ENCODE results near the gene TIMM44. TPM values are rescaled to one million over a fixed set of nuclear protein-coding genes. Genes with fewer than 3 reads are reported as not detected.

The TIMM44 gene
- total RNA-seq, 1 donor from 2014 or later, result 75.4 TPM

DNA sequence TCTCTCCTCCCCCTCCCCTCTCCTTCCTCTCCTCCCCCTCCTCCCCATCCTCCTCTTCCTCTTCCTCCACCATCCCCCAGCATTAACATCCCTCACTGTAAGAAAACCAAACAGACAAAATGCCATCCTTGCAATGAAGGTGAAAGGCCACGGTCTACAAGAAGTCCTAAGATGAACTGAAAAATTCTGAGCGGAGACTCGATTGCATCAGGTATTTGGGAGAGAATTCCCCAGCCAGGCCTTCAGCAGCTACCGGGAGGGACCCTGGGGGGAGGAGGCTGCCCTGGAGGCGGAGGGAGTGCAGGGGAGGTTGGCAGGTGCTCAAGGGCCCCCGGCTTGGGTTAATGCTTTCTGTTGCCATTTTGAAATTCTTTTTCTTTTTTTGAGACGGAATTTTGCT lies 10.1 kb upstream of the TIMM44 start:
- Mint-ChIP-seq H3K4me3 (ENCODE audit: unreplicated experiment) (no peak overlapping the region), H3K27me3 (ENCODE audit: low read depth) (no peaks in the 10 kb centered on the region), H3K36me3 (ENCODE audit: low read depth) (peaks cover 3% of the 10 kb centered on the region), H3K9me3 (ENCODE audit: low read depth) (no peaks in the 10 kb centered on the region), H3K27ac (ENCODE audit: unreplicated experiment) (no peak overlapping the region), H3K4me1 (ENCODE audit: low read depth) (peaks cover 7% of the 10 kb centered on the region)
- no peak for TF ChIP-seq CTCF (IDR thresholded peaks at IDR 0.05)
- no peak for DNase-seq (ENCODE audit: low spot score)

DNA sequence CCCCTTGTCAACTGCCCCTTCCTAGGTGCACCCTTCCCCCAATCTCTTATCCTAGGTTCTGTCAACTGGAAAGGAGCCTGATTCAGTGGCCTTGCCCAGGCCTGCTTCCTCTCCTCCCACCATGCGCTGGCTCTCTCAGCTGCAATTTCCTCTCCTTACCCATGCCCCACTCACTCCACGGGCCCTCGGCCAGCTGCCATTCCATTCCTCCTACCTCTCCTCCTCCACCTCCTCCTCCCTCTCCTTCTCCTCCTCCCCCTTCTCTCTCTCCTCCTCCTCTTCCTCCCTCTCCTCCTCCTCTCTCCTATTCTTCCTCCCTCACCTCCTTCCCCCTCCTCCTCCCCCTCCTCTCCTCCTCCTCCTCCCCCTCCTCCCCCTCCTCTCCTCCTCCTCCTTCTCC lies 9.6 kb upstream of the TIMM44 start:
- no peaks in the 10 kb centered on the region for H3K27me3 Mint-ChIP-seq (ENCODE audit: low read depth)
- H3K9me3 Mint-ChIP-seq (ENCODE audit: low read depth), result no peaks in the 10 kb centered on the region
- H3K27ac Mint-ChIP-seq (ENCODE audit: unreplicated experiment), result no peak overlapping the region
- TF ChIP-seq CTCF (IDR thresholded peaks at IDR 0.05), result no peak
- DNase-seq (ENCODE audit: low spot score), result no peak
- H3K36me3 Mint-ChIP-seq (ENCODE audit: low read depth), result peaks cover 3% of the 10 kb centered on the region
- H3K4me3 Mint-ChIP-seq (ENCODE audit: unreplicated experiment), result no peak overlapping the region
- peaks cover 7% of the 10 kb centered on the region for H3K4me1 Mint-ChIP-seq (ENCODE audit: low read depth)

- H3K36me3 Mint-ChIP-seq (ENCODE audit: low read depth), result no peaks in the 10 kb centered on the region
- TF ChIP-seq CTCF (IDR thresholded peaks at IDR 0.05), result no peak
- H3K27me3 Mint-ChIP-seq (ENCODE audit: low read depth), result no peaks in the 10 kb centered on the region
- DNase-seq (ENCODE audit: low spot score), result no peak
- H3K4me3 Mint-ChIP-seq (ENCODE audit: unreplicated experiment), result no peak overlapping the region
- no peaks in the 10 kb centered on the region for H3K9me3 Mint-ChIP-seq (ENCODE audit: low read depth)
- H3K4me1 Mint-ChIP-seq (ENCODE audit: low read depth), result peaks cover 10% of the 10 kb centered on the region
- no peak overlapping the region for H3K27ac Mint-ChIP-seq (ENCODE audit: unreplicated experiment)
Measured at GRCh38 chr19:7947939-7948338, 4.5 kb upstream of the TIMM44 start.

- no peak for DNase-seq (ENCODE audit: low spot score)
- H3K9me3 Mint-ChIP-seq (ENCODE audit: low read depth), result no peaks in the 10 kb centered on the region
- H3K36me3 Mint-ChIP-seq (ENCODE audit: low read depth), result peaks cover 6% of the 10 kb centered on the region
- H3K4me1 Mint-ChIP-seq (ENCODE audit: low read depth), result peaks cover 30% of the 10 kb centered on the region
- H3K27ac Mint-ChIP-seq (ENCODE audit: unreplicated experiment), result peak overlapping the region; percentile 99
- H3K27me3 Mint-ChIP-seq (ENCODE audit: low read depth), result no peaks in the 10 kb centered on the region
- TF ChIP-seq CTCF (IDR thresholded peaks at IDR 0.05), result peak; percentile 99
- H3K4me3 Mint-ChIP-seq (ENCODE audit: unreplicated experiment), result peak overlapping the region; percentile 95
Measured at GRCh38 chr19:7944177-7944761, 803 bp upstream of the TIMM44 start.

GRCh38 chr19:7942981-7943443 lies 454 bp downstream of the TIMM44 start:
- Mint-ChIP-seq H3K4me3 (ENCODE audit: unreplicated experiment) (peak overlapping the region; percentile 95), H3K9me3 (ENCODE audit: low read depth) (no peaks in the 10 kb centered on the region)

More at GRCh38 chr19:7942981-7943443, 454 bp downstream of the TIMM44 start:
- Mint-ChIP-seq H3K4me1 (ENCODE audit: low read depth) (peaks cover 30% of the 10 kb centered on the region), H3K27me3 (ENCODE audit: low read depth) (no peaks in the 10 kb centered on the region), H3K27ac (ENCODE audit: unreplicated experiment) (peak overlapping the region; percentile 99), H3K36me3 (ENCODE audit: low read depth) (peaks cover 9% of the 10 kb centered on the region)
- no peak for DNase-seq (ENCODE audit: low spot score)
- TF ChIP-seq CTCF (IDR thresholded peaks at IDR 0.05), result no peak
